H1 (cell line): Measurements from ENCODE around the gene IAH1. TPM values are rescaled to one million over a fixed set of nuclear protein-coding genes. Genes with fewer than 3 reads are reported as not detected.

Source experiments
- CTCF ChIA-PET: fragments of 300-600 bp; sonication (Branson Sonifier 250); formaldehyde crosslinking; loops from one replicate; lab custom pipeline; 2021; ENCODE audit not compliant: partially characterized antibody; lab: Charles Lee
- POLR2A ChIA-PET: fragments of 300-600 bp; sonication (Branson Sonifier 250); formaldehyde crosslinking; loops from one replicate; lab custom pipeline; 2021; ENCODE audit warnings: inconsistent platforms; ENCODE audit not compliant: partially characterized antibody; lab: Charles Lee
- DNase-seq, 2 experiments: peaks; one replicate each; pipeline versions ENCODE4 v3.0.0 to v3.0.0-alpha.2; 2010 to 2022; ENCODE audit warnings: low spot score in 2 of 2, low read depth in 1 of 2, mixed read lengths in 1 of 2
- FAIRE-seq: peaks from 2 replicates; lab custom pipeline; 2011; peaks lifted over from hg19 to GRCh38; lab: Jason Lieb, UNC
- H2AFZ ChIP-seq: 2 replicates; pipeline ENCODE4 v1.8.1; 2012; ENCODE audit warnings: low read length, inconsistent platforms
- H2AK5ac ChIP-seq: 2 replicates; pipeline ENCODE4 v1.6.1; 2013; ENCODE audit warnings: low read depth, low read length
- H2BK120ac ChIP-seq: replicated peaks from 2 replicates; pipeline ENCODE3; 2013; ENCODE audit warnings: low read depth, low read length, inconsistent platforms
- H2BK12ac ChIP-seq: 2 replicates; pipeline ENCODE4 v1.6.1; 2013; ENCODE audit warnings: low read depth, low read length
- H2BK15ac ChIP-seq: 2 replicates; pipeline ENCODE4 v1.6.1; 2013; ENCODE audit warnings: low read length
- H2BK20ac ChIP-seq: 2 replicates; pipeline ENCODE4 v1.6.1; 2013; ENCODE audit warnings: low read length
- H2BK5ac ChIP-seq: 2 replicates; pipeline ENCODE4 v1.6.1; 2013; ENCODE audit warnings: low read depth, low read length
- H3K14ac ChIP-seq: 2 replicates; pipeline ENCODE4 v1.6.1; 2013; ENCODE audit warnings: inconsistent platforms; ENCODE audit not compliant: insufficient read length
- H3K18ac ChIP-seq: 2 replicates; pipeline ENCODE4 v1.6.1; 2013; ENCODE audit warnings: low read length; ENCODE audit errors: extremely low read depth
- H3K23ac ChIP-seq: 2 replicates; pipeline ENCODE4 v1.6.1; 2013; ENCODE audit warnings: inconsistent platforms; ENCODE audit not compliant: insufficient read length
- H3K23me2 ChIP-seq: 2 replicates; pipeline ENCODE4 v1.6.1; 2013; ENCODE audit warnings: low read depth, low read length
- H3K27ac ChIP-seq: 2 replicates; pipeline ENCODE4 v1.6.1; 2011; ENCODE audit warnings: low read depth, low read length, inconsistent platforms
- H3K27me3 ChIP-seq, 4 experiments: replicated peaks in 1 of 4; 1 replicate in 1 of 4; 2 replicates in 3 of 4; pipeline versions ENCODE4 v1.6.1 to v1.8.1; 2011 to 2013; ENCODE audit warnings: low read length in 3 of 4, mild to moderate bottlenecking in 3 of 4, inconsistent platforms in 2 of 4, mixed read lengths in 2 of 4, moderate library complexity in 1 of 4; ENCODE audit not compliant: control insufficient read depth in 3 of 4, insufficient read depth in 3 of 4; ENCODE audit errors: extremely low read depth in 1 of 4
- H3K36me3 ChIP-seq, 4 experiments: 2 replicates each; pipeline versions ENCODE4 v1.6.1 to v1.8.1; 2011 to 2013; ENCODE audit warnings: mild to moderate bottlenecking in 4 of 4, low read length in 3 of 4, moderate library complexity in 2 of 4, control low read depth in 1 of 4, inconsistent platforms in 1 of 4; ENCODE audit not compliant: insufficient read depth in 4 of 4, control insufficient read depth in 2 of 4
- H3K4ac ChIP-seq: replicated peaks from 2 replicates; pipeline ENCODE3; 2013; ENCODE audit warnings: low read length, low read depth, mixed read lengths, inconsistent platforms; ENCODE audit not compliant: insufficient read length
- H3K4me1 ChIP-seq, 4 experiments: replicated peaks in 1 of 4; 1 replicate in 1 of 4; 2 replicates in 3 of 4; pipeline versions ENCODE4 v1.6.1 to v1.8.1; 2011 to 2013; ENCODE audit warnings: low read length in 3 of 4, inconsistent platforms in 2 of 4, mixed read lengths in 1 of 4; ENCODE audit not compliant: insufficient read depth in 4 of 4, control insufficient read depth in 3 of 4
- H3K4me2 ChIP-seq, 2 experiments: 2 replicates each; pipeline versions ENCODE4 v1.6.1 to v1.8.1; 2011 to 2013; ENCODE audit warnings: low read depth in 2 of 2, low read length in 2 of 2, control low read depth in 1 of 2, inconsistent platforms in 1 of 2, mild to moderate bottlenecking in 1 of 2; ENCODE audit not compliant: insufficient read depth in 1 of 2
- H3K4me3 ChIP-seq, 4 experiments: fragments of 200-600, 300-600 bp in 1 of 4; sonication (generic), shearing (Covaris generic), sonication (Bioruptor Twin) in 1 of 4; 2 replicates each; pipeline versions ENCODE4 v1.5.1 to v1.8.1; 2011 to 2016; ENCODE audit warnings: low read length in 4 of 4, low read depth in 3 of 4, control low read depth in 2 of 4, inconsistent platforms in 2 of 4, mild to moderate bottlenecking in 2 of 4, mixed read lengths in 1 of 4, moderate library complexity in 1 of 4; ENCODE audit not compliant: insufficient read depth in 2 of 4; ENCODE audit errors: extremely low read depth in 1 of 4
- H3K56ac ChIP-seq: replicated peaks from 2 replicates; pipeline ENCODE3; 2013; ENCODE audit warnings: low read depth, mild to moderate bottlenecking, mixed read lengths, low read length, inconsistent platforms; ENCODE audit not compliant: insufficient read length
- H3K79me1 ChIP-seq: 2 replicates; pipeline ENCODE4 v1.6.1; 2013; ENCODE audit warnings: low read depth, low read length, control low read depth
- H3K79me2 ChIP-seq, 2 experiments: 2 replicates each; pipeline versions ENCODE4 v1.6.1 to v1.8.1; 2012 to 2013; ENCODE audit warnings: low read length in 2 of 2, mild to moderate bottlenecking in 2 of 2, inconsistent platforms in 1 of 2; ENCODE audit not compliant: insufficient read depth in 2 of 2, control insufficient read depth in 1 of 2
- H3K9ac ChIP-seq, 4 experiments: replicated peaks in 1 of 4; 1 replicate in 1 of 4; 2 replicates in 3 of 4; pipeline versions ENCODE4 v1.6.1 to v1.8.1; 2011 to 2013; ENCODE audit warnings: low read depth in 3 of 4, low read length in 3 of 4, control low read depth in 2 of 4, mild to moderate bottlenecking in 2 of 4, moderate library complexity in 2 of 4, inconsistent platforms in 1 of 4; ENCODE audit errors: extremely low read depth in 1 of 4
- H3K9me3 ChIP-seq, 2 experiments: 2 replicates each; pipeline versions ENCODE4 v1.6.1 to v1.8.1; 2012 to 2013; ENCODE audit warnings: mild to moderate bottlenecking in 2 of 2, moderate library complexity in 2 of 2, control low read depth in 1 of 2, inconsistent platforms in 1 of 2, low read depth in 1 of 2, low read length in 1 of 2, mixed read lengths in 1 of 2; ENCODE audit not compliant: insufficient read depth in 2 of 2
- H4K20me1 ChIP-seq, 2 experiments: replicated peaks in 1 of 2; 2 replicates each; pipeline versions ENCODE3 to v1.8.1; 2011 to 2013; ENCODE audit warnings: inconsistent platforms in 2 of 2, low read length in 2 of 2, mild to moderate bottlenecking in 1 of 2; ENCODE audit not compliant: insufficient read depth in 2 of 2, control insufficient read depth in 1 of 2
- H4K5ac ChIP-seq: 2 replicates; pipeline ENCODE4 v1.6.1; 2013; ENCODE audit warnings: low read length, low read depth, mixed read lengths, inconsistent platforms; ENCODE audit not compliant: insufficient read length
- H4K8ac ChIP-seq: 2 replicates; pipeline ENCODE4 v1.8.0; 2013; ENCODE audit warnings: mild to moderate bottlenecking, moderate library complexity, low read length, inconsistent platforms; ENCODE audit not compliant: insufficient read depth; ENCODE audit errors: extremely low read depth
- H4K91ac ChIP-seq: replicated peaks from 2 replicates; pipeline ENCODE3; 2013; ENCODE audit warnings: low read length, mixed read lengths, inconsistent platforms; ENCODE audit not compliant: insufficient read length
- BACH1 ChIP-seq: IDR thresholded peaks from 2 replicates; pipeline ENCODE4 v1.6.1; 2012; ENCODE audit warnings: low read length, improper control_type of control experiment
- CEBPB ChIP-seq: IDR thresholded peaks from 2 replicates; pipeline ENCODE4 v1.6.1; 2012; ENCODE audit warnings: low read depth, low read length
- HDAC2 ChIP-seq, 2 experiments: fragments of 300-600 bp in 1 of 2; sonication (generic) in 1 of 2; IDR thresholded peaks; 2 replicates each; pipeline ENCODE4 v1.6.1; 2011 to 2012; ENCODE audit warnings: low read depth in 2 of 2, low read length in 2 of 2, mild to moderate bottlenecking in 2 of 2, moderate library complexity in 2 of 2, borderline replicate concordance in 1 of 2, inconsistent platforms in 1 of 2
- KDM1A ChIP-seq: fragments of 200-600, 300-600 bp; sonication (generic); IDR thresholded peaks from 2 replicates; pipeline ENCODE4 v1.7.1; 2016; ENCODE audit warnings: mild to moderate bottlenecking, low read length, borderline replicate concordance
- KDM4A ChIP-seq: IDR thresholded peaks from one replicate; pipeline ENCODE4 v1.7.1; 2012; ENCODE audit warnings: low read depth, mild to moderate bottlenecking, moderate library complexity, low read length, inconsistent platforms; ENCODE audit not compliant: severe bottlenecking
- POLR2A ChIP-seq, 2 experiments: IDR thresholded peaks; 1 replicate in 1 of 2; 2 replicates in 1 of 2; pipeline ENCODE4 v1.6.1; 2011; ENCODE audit warnings: low read depth in 2 of 2, low read length in 2 of 2, mild to moderate bottlenecking in 2 of 2; ENCODE audit errors: control extremely low read depth in 1 of 2
- RBBP5 ChIP-seq: IDR thresholded peaks from 2 replicates; pipeline ENCODE4 v1.7.1; 2012; ENCODE audit warnings: low read depth, mild to moderate bottlenecking, inconsistent platforms, low read length, moderate library complexity, borderline replicate concordance
- RXRA ChIP-seq: IDR thresholded peaks from 2 replicates; pipeline ENCODE4 v1.6.1; 2011; ENCODE audit warnings: low read depth, mild to moderate bottlenecking, low read length, moderate library complexity; ENCODE audit not compliant: insufficient read depth
- SAP30 ChIP-seq: fragments of 300-600 bp; sonication (generic); IDR thresholded peaks from 2 replicates; pipeline ENCODE4 v1.7.1; 2012; ENCODE audit warnings: low read length, moderate library complexity, mild to moderate bottlenecking, inconsistent platforms; ENCODE audit not compliant: insufficient read depth, insufficient replicate concordance
- SUZ12 ChIP-seq: fragments of 200-600 bp; sonication (generic); IDR thresholded peaks from 2 replicates; pipeline ENCODE4 v1.6.1; 2012; ENCODE audit warnings: mild to moderate bottlenecking, inconsistent platforms, low read length, moderate library complexity, mixed read lengths
- YY1 ChIP-seq: IDR thresholded peaks from 2 replicates; pipeline ENCODE4 v1.6.1; 2011; ENCODE audit warnings: low read depth, mild to moderate bottlenecking, low read length
- WGBS, 2 experiments: shearing (Covaris generic) in 1 of 2; methylation state at CpG; one replicate each; pipeline versions ENCODE4 v1.1.6 to v1.1.7; 2013 to 2015; ENCODE audit warnings: low lambda C conversion rate in 2 of 2, mixed read lengths in 2 of 2, inconsistent platforms in 1 of 2, low coverage in 1 of 2, missing lambda C conversion rate in 1 of 2; ENCODE audit not compliant: insufficient replicate concordance in 2 of 2, insufficient coverage in 1 of 2, insufficient read length in 1 of 2; ENCODE audit errors: extremely low coverage in 1 of 2, missing lambda C conversion rate in 1 of 2; 5-methylcytosine and 5-hydroxymethylcytosine counted together
- polyA plus RNA-seq, 7 experiments: library from polyadenylated mRNA; depleted of rRNA in 3 of 7; stranded (reverse) in 5 of 7; unstranded in 2 of 7; fragments of >200 nt in 5 of 7; fragments of 200-250 nt in 2 of 7; gene quantifications; 1 replicate in 5 of 7; 2 replicates in 1 of 7; 4 replicates in 1 of 7; pipeline versions ENCODE4 v1.2.1 to v1.2.3, GENCODE V29; 2011 to 2013; ENCODE audit warnings: missing spikeins in 2 of 7, mixed read lengths in 2 of 7
- total RNA-seq: library from RNA; stranded (reverse); fragmentation: NEBNext Ultra II Directional; extraction: Animal tissue kit (Norgen Biotek cat#: 25700); gene quantifications from 2 replicates; pipeline ENCODE4 v1.2.1, GENCODE V29; 2021
- TF ChIP-seq, protein P1 (sequence below): IDR thresholded peaks from 2 replicates; pipeline ENCODE4 v1.6.1; 2012; ENCODE audit warnings: inconsistent platforms
- TF ChIP-seq, protein P2 (sequence below): IDR thresholded peaks from 2 replicates; pipeline ENCODE4 v1.6.1; 2012; ENCODE audit warnings: inconsistent platforms

The IAH1 gene
- total and polyA plus RNA-seq, 2 of the 8 experiments (the other 6 are each of a cell fraction or from before 2014, with no cell fraction given), result 15.1 to 21.5 TPM

DNA sequence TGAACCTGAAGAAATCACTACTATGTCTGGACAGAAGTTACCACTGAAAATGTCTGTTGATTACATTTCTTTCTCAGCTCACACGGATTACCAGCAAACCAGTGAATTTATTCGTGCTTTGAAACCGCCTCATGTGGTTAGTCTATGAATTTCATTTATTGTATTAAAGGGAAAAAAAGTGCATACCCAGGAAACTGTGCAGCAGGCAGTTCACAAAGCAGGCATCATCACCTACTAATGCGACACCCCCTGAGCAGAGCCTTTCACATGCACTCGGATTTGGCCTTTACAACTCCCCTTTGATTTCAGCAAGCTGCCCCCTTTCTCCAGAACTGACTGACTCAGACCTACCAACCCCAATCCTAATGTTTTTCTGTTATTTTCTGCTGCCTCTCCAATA is 30.8 kb upstream of the IAH1 start:
- Histone ChIP-seq H3K4ac (no peak overlapping the region), H3K56ac (no peak overlapping the region), H4K91ac (no peak overlapping the region), H3K18ac (no peak overlapping the region), H3K27ac (no peak overlapping the region), H3K4me1 (no peaks in the 10 kb centered on the region), H3K36me3 (peaks cover 8 to 72% (median 45%) of the 10 kb centered on the region in 4 experiments), H4K8ac (no peak overlapping the region), H3K9me3 (no peaks in the 10 kb centered on the region), H2AK5ac (no peak overlapping the region), H3K79me1 (no peaks in the 10 kb centered on the region; the same call in 1 of the 2 replicates), H3K23ac (no peak overlapping the region), H4K20me1 (peaks cover 0 to 3% of the 10 kb centered on the region in 2 experiments), H2AFZ (no peak overlapping the region), H3K23me2 (no peaks in the 10 kb centered on the region), H3K4me2 (no peak overlapping the region), H3K9ac (no peak overlapping the region), H3K4me3 (no peak overlapping the region), H2BK15ac (no peak overlapping the region), H2BK20ac (no peak overlapping the region), H3K79me2 (no peaks in the 10 kb centered on the region), H2BK120ac (no peak overlapping the region), H4K5ac (no peak overlapping the region), H3K27me3 (no peaks in the 10 kb centered on the region; a peak in 1 of 7 replicates), H2BK12ac (no peak overlapping the region), H3K14ac (no peak overlapping the region), H2BK5ac (no peak overlapping the region)
- FAIRE-seq (no peak), DNase-seq (no peak)
- ChIA-PET CTCF (interaction anchor here (0.9 kb wide), 1 partner anchor 14 kb away, joined by 4 read pairs; no protein-coding TSS in a partner anchor), POLR2A (interaction anchor here (1.5 kb wide), 1 partner anchor 8 kb away, joined by 3 read pairs; no protein-coding TSS in a partner anchor)
- 89% methylated on average over 5 of the region's 5 CpGs; no CpG with 5 or more reads in 1 of the 2 experiments for WGBS, 2 experiments
- no peak for TF ChIP-seq KDM4A
- TF ChIP-seq SAP30, result no peak
- TF ChIP-seq, protein P1, sequence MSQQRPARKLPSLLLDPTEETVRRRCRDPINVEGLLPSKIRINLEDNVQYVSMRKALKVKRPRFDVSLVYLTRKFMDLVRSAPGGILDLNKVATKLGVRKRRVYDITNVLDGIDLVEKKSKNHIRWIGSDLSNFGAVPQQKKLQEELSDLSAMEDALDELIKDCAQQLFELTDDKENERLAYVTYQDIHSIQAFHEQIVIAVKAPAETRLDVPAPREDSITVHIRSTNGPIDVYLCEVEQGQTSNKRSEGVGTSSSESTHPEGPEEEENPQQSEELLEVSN, result no peak
- no peak for TF ChIP-seq BACH1
- no peak for TF ChIP-seq RBBP5
- TF ChIP-seq POLR2A (IDR thresholded peaks at IDR 0.05; ENCODE audit: control extremely low read depth in 1 of 2, low read depth in 2 of 2, low read length in 2 of 2), result no peak
- TF ChIP-seq KDM1A, result no peak
- no peak for TF ChIP-seq YY1
- no peak for TF ChIP-seq HDAC2 (IDR thresholded peaks at IDR 0.05; ENCODE audit: borderline replicate concordance in 1 of 2, low read depth in 2 of 2, low read length in 2 of 2)
- TF ChIP-seq, protein P2, sequence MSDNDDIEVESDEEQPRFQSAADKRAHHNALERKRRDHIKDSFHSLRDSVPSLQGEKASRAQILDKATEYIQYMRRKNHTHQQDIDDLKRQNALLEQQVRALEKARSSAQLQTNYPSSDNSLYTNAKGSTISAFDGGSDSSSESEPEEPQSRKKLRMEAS, result no peak
- no peak for TF ChIP-seq RXRA
- no peak for TF ChIP-seq CEBPB
- no peak for TF ChIP-seq SUZ12
